Measurements from ENCODE around the gene RPS25. TPM values are rescaled to one million over a fixed set of nuclear protein-coding genes. Genes with fewer than 3 reads are reported as not detected.
"Not testable (repeated sequence)": the region's sequence is repeated elsewhere in the genome, so short reads cannot be mapped to it uniquely, and the experiment has no call there.

RPS25 gene
- total RNA-seq, 1 donor, result 2,500 TPM

- H3K4me3 ChIP-seq (ENCODE audit: low read depth, low read length), result no peak overlapping the region
- no peak for TF ChIP-seq CTCF (IDR thresholded peaks at IDR 0.05; ENCODE audit: insufficient read depth, low read length)
- DNase-seq (ENCODE audit: low read depth), result no peak
Observed at GRCh38 chr11:119049081-119049480, 30.9 kb upstream of the RPS25 start.

DNA sequence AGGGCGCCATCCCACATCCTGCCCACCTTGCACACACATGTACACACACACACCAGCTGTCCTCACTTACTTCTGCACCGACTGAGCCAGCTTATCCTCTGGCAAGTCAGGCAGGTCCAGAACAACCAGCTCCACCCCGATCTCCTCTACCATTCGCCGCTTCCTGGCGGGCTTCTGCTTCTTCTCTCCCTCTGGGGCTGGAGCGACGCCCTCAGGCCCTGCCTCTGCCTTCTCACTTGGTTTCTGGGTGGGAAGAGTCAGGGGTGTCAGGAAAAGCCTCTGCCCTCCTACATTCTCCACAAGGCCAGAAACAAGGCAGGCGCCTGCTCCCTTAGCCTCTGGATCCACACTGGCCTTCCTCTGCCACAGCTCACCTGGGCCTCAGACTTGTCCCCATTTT lies 30.5 kb upstream of the RPS25 start:
- no peak for TF ChIP-seq CTCF (IDR thresholded peaks at IDR 0.05; ENCODE audit: insufficient read depth, low read length)
- DNase-seq (ENCODE audit: low read depth), result no peak
- H3K4me3 ChIP-seq (ENCODE audit: low read depth, low read length), result no peak overlapping the region

DNA sequence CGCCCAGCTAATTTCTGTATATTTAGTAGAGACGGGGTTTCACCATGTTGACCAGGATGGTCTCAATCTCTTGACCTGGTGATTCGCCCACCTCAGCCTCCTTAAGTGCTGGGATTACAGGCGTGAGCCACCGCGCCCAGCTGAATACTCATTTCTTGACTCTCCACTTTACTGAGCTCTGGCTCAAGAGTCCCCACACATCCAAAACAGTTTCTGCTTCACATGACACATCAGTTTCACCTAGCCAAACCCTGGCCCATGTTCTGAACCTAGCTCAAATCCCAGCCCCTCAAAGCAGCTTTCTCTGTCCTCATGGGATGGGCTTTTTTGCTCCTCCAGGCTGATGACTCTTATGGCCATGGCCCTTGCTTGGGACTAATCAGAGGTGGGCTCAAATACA lies 29.1 kb upstream of the RPS25 start:
- H3K4me3 ChIP-seq (ENCODE audit: low read depth, low read length), result no peak overlapping the region
- no peak for TF ChIP-seq CTCF (IDR thresholded peaks at IDR 0.05; ENCODE audit: insufficient read depth, low read length)
- no peak for DNase-seq (ENCODE audit: low read depth)

- TF ChIP-seq CTCF (IDR thresholded peaks at IDR 0.05; ENCODE audit: insufficient read depth, low read length), result no peak
- H3K4me3 ChIP-seq (ENCODE audit: low read depth, low read length), result no peak overlapping the region
- DNase-seq (ENCODE audit: low read depth), result no peak
Observed at GRCh38 chr11:119046489-119046888, 28.3 kb upstream of the RPS25 start.

GRCh38 chr11:119044708-119045107 lies 26.6 kb upstream of the RPS25 start:
- DNase-seq (ENCODE audit: low read depth), result no peak
- no peak overlapping the region for H3K4me3 ChIP-seq (ENCODE audit: low read depth, low read length)
- peak; percentile 20 for TF ChIP-seq CTCF (IDR thresholded peaks at IDR 0.05; ENCODE audit: insufficient read depth, low read length)

DNA sequence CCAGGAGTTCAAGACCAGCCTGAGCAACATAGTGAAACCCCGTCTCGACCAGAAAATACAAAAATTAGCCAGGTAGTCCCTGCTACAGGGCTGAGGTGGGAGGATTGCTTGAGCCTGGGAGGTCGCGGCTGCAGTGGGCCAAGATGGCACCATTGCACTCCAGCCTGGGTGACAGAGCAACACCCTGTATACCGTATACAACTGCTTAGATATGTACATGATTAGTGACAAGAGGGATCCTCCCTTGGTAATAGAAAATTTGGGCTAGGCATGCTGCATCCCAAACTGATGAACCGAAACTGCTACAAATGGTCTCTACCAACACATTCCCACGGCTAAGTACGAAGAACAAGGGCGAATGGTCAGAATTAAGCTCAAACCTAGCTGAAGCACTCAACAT lies 24.8 kb upstream of the RPS25 start:
- TF ChIP-seq CTCF (IDR thresholded peaks at IDR 0.05; ENCODE audit: insufficient read depth, low read length), result no peak
- no peak for DNase-seq (ENCODE audit: low read depth)
- H3K4me3 ChIP-seq (ENCODE audit: low read depth, low read length), result no peak overlapping the region

DNA sequence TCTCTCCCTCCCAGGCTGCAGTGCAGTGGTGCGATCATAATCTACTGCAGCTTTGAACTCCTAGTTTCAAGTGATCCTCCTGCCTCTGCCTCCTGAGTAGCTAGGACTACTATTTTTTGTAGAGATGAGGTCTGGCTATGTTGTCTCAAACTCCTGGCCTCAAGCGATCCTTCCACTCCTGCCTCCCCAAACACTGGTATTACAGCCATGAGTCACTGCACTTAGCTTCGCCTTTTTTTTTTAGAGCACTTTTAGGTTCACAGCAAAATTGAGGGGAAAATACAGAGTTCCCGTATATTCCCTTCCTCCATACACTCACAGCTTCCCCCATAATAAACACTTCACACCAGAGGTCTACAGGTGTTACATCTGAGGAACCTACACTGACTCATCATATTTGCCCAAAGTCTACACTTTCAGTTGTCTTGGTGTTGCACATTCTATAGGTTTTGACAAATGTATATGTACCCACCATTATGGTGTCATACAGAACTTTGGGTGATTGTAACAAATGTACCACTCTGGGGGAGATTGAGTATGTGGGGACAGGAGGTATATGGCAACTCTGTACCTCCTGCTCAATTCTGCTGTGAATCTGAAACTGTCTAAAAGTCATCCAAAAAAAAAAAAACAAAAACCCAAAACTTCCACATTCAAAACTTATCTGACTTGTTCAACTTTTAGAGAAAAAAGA lies 23.8 kb upstream of the RPS25 start:
- H3K4me3 ChIP-seq (ENCODE audit: low read depth, low read length), result no peak overlapping the region
- no peak for DNase-seq (ENCODE audit: low read depth)
- no peak for TF ChIP-seq CTCF (IDR thresholded peaks at IDR 0.05; ENCODE audit: insufficient read depth, low read length)

GRCh38 chr11:119039471-119039870 lies 21.3 kb upstream of the RPS25 start:
- DNase-seq (ENCODE audit: low read depth); H3K4me3 ChIP-seq (ENCODE audit: low read depth, low read length): not testable (repeated sequence)

All from fibroblast of the aortic adventitia (primary cell).